HCT116 (cell line): ENCODE results near the gene EEF1AKMT4.

Experiments used
- CBX3 ChIP-seq: IDR thresholded peaks from 2 replicates; pipeline ENCODE4 v1.6.1; 2012; ENCODE audit warnings: low read depth
- CEBPB ChIP-seq: IDR thresholded peaks from 2 replicates; pipeline ENCODE4 v1.6.1; 2012; ENCODE audit warnings: low read depth
- EGR1 ChIP-seq: IDR thresholded peaks from 2 replicates; pipeline ENCODE4 v1.6.1; 2012; ENCODE audit warnings: low read depth
- POLR2A ChIP-seq: IDR thresholded peaks from 2 replicates; pipeline ENCODE4 v1.7.0; 2011; ENCODE audit warnings: borderline replicate concordance; ENCODE audit not compliant: insufficient read depth, insufficient read length; ENCODE audit errors: extremely low read depth
- POLR2AphosphoS5 ChIP-seq: IDR thresholded peaks from 2 replicates; pipeline ENCODE4 v1.6.1; 2011; ENCODE audit warnings: mild to moderate bottlenecking, low read depth, low read length, moderate library complexity
- YY1 ChIP-seq: IDR thresholded peaks from 2 replicates; pipeline ENCODE4 v1.6.1; 2011; ENCODE audit warnings: low read length, low read depth, moderate library complexity, mild to moderate bottlenecking; ENCODE audit not compliant: insufficient replicate concordance; ENCODE audit errors: extremely low read depth
- ZNF274 ChIP-seq: fragments of 200-500 bp; sonication (Bioruptor generic); IDR thresholded peaks from 2 replicates; pipeline ENCODE4 v1.6.1; 2014; ENCODE audit warnings: mild to moderate bottlenecking, low read depth, low read length, inconsistent platforms
- TF ChIP-seq, protein P1 (sequence below): IDR thresholded peaks from 2 replicates; pipeline ENCODE4 v1.6.1; 2012; ENCODE audit warnings: low read depth
- TF ChIP-seq, protein P2 (sequence below), 3 experiments: fragments of 200-600 bp in 1 of 3; sonication (generic) in 1 of 3; IDR thresholded peaks in 2 of 3; conservative IDR thresholded peaks in 1 of 3; 2 replicates each; pipeline ENCODE4 v1.5.1; 2012 to 2017; ENCODE audit warnings: low read depth in 2 of 3, low read length in 2 of 3, antibody characterized with exemption in 1 of 3, borderline replicate concordance in 1 of 3, control low read depth in 1 of 3, mild to moderate bottlenecking in 1 of 3, mixed read lengths in 1 of 3, mixed run types in 1 of 3, moderate library complexity in 1 of 3; ENCODE audit not compliant: insufficient read depth in 1 of 3
- TF ChIP-seq, protein P3 (sequence below): IDR thresholded peaks from 2 replicates; pipeline ENCODE4 v1.6.1; 2011; ENCODE audit warnings: mild to moderate bottlenecking, low read length, moderate library complexity; ENCODE audit not compliant: insufficient replicate concordance; ENCODE audit errors: extremely low read depth

DNA sequence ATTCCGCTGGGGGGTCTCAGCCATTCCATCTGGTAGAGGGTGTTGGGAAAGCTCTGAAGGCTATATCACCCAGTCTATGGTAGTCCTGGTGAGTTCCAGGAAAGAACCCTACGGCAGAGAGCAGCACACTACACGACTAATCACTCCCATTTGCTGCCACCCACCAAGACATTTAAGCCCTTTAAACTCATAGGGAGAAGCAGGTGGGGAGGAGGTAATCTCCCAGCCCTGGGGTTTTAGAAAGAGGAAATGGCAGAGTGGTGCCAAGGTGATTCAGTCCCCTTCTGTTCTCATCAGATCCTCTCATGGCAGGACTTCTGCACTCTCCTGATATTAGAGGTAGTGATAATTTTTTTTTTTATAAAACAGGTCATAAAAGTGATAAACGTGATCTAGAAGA, 30.7 kb upstream of the EEF1AKMT4 start:
- TF ChIP-seq CEBPB (no peak), POLR2A (no peak), YY1 (no peak), POLR2AphosphoS5 (no peak), EGR1 (no peak), CBX3 (no peak), ZNF274 (no peak)
- TF ChIP-seq, protein P1, sequence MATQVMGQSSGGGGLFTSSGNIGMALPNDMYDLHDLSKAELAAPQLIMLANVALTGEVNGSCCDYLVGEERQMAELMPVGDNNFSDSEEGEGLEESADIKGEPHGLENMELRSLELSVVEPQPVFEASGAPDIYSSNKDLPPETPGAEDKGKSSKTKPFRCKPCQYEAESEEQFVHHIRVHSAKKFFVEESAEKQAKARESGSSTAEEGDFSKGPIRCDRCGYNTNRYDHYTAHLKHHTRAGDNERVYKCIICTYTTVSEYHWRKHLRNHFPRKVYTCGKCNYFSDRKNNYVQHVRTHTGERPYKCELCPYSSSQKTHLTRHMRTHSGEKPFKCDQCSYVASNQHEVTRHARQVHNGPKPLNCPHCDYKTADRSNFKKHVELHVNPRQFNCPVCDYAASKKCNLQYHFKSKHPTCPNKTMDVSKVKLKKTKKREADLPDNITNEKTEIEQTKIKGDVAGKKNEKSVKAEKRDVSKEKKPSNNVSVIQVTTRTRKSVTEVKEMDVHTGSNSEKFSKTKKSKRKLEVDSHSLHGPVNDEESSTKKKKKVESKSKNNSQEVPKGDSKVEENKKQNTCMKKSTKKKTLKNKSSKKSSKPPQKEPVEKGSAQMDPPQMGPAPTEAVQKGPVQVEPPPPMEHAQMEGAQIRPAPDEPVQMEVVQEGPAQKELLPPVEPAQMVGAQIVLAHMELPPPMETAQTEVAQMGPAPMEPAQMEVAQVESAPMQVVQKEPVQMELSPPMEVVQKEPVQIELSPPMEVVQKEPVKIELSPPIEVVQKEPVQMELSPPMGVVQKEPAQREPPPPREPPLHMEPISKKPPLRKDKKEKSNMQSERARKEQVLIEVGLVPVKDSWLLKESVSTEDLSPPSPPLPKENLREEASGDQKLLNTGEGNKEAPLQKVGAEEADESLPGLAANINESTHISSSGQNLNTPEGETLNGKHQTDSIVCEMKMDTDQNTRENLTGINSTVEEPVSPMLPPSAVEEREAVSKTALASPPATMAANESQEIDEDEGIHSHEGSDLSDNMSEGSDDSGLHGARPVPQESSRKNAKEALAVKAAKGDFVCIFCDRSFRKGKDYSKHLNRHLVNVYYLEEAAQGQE = no peak
- TF ChIP-seq, protein P2, sequence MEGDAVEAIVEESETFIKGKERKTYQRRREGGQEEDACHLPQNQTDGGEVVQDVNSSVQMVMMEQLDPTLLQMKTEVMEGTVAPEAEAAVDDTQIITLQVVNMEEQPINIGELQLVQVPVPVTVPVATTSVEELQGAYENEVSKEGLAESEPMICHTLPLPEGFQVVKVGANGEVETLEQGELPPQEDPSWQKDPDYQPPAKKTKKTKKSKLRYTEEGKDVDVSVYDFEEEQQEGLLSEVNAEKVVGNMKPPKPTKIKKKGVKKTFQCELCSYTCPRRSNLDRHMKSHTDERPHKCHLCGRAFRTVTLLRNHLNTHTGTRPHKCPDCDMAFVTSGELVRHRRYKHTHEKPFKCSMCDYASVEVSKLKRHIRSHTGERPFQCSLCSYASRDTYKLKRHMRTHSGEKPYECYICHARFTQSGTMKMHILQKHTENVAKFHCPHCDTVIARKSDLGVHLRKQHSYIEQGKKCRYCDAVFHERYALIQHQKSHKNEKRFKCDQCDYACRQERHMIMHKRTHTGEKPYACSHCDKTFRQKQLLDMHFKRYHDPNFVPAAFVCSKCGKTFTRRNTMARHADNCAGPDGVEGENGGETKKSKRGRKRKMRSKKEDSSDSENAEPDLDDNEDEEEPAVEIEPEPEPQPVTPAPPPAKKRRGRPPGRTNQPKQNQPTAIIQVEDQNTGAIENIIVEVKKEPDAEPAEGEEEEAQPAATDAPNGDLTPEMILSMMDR (IDR thresholded peaks at IDR 0.05 in 2 of 3, conservative IDR thresholded peaks at IDR 0.05 in 1 of 3; ENCODE audit: borderline replicate concordance in 1 of 3, insufficient read depth in 1 of 3, low read depth in 2 of 3, low read length in 2 of 3) = no peak
- TF ChIP-seq, protein P3, sequence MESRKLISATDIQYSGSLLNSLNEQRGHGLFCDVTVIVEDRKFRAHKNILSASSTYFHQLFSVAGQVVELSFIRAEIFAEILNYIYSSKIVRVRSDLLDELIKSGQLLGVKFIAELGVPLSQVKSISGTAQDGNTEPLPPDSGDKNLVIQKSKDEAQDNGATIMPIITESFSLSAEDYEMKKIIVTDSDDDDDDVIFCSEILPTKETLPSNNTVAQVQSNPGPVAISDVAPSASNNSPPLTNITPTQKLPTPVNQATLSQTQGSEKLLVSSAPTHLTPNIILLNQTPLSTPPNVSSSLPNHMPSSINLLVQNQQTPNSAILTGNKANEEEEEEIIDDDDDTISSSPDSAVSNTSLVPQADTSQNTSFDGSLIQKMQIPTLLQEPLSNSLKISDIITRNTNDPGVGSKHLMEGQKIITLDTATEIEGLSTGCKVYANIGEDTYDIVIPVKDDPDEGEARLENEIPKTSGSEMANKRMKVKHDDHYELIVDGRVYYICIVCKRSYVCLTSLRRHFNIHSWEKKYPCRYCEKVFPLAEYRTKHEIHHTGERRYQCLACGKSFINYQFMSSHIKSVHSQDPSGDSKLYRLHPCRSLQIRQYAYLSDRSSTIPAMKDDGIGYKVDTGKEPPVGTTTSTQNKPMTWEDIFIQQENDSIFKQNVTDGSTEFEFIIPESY = no peak
